HEK293T (cell line): ENCODE data around the gene LCE3E.

Source experiments
- ELF4 ChIP-seq: fragments of 450-650 bp; IDR thresholded peaks from 2 replicates; pipeline ENCODE4 v1.6.1; 2017; ENCODE audit warnings: antibody characterized with exemption
- FOXA1 ChIP-seq: fragments of 450-650 bp; IDR thresholded peaks from 2 replicates; pipeline ENCODE4 v1.6.1; 2016; ENCODE audit warnings: mild to moderate bottlenecking
- FOXM1 ChIP-seq: fragments of 450-650 bp; IDR thresholded peaks from 2 replicates; pipeline ENCODE4 v1.6.1; 2017; ENCODE audit warnings: mild to moderate bottlenecking, borderline replicate concordance
- SP1 ChIP-seq: fragments of 450-650 bp; IDR thresholded peaks from 2 replicates; pipeline ENCODE4 v1.6.1; 2017
- TARDBP ChIP-seq: fragments of 450-650 bp; IDR thresholded peaks from 2 replicates; pipeline ENCODE4 v1.6.1; 2016

DNA sequence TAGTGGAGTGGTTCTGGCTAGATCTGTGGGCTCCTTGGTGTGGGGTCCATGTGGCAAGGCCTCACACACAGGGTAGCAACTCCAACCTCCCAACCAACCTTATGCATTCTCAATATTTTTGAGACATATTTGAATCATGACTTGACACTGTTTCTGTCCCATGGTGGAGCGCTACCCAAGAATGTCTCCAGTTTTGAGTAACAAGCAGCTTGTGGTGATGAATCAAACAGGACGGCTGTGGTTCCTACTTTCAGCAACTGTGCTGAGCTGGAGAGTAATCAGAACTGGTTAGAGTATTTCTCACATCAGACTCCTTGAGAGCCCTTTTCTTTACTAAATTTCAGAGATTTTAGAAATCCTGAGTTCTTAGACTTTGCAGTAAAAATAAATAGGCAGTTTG, 10.6 kb upstream of the LCE3E start:
- TF ChIP-seq FOXA1 (no peak), TARDBP (no peak), SP1 (no peak), ELF4 (no peak), FOXM1 (no peak)
